OCI-LY7 (cell line): ENCODE measurements around the gene C12orf60. TPM values are rescaled to one million over a fixed set of nuclear protein-coding genes. Genes with fewer than 3 reads are reported as not detected.

ENCODE experiments used
- BruUV-seq: library from RNA; stranded (reverse); fragments of 400-500 nt; replicated peaks from 2 replicates; lab custom pipeline; 2021; lab: Mats Ljungman, UMichigan
- CTCF ChIA-PET: fragments of 300-600 bp; sonication (Branson Sonifier 250); formaldehyde crosslinking; loops from one replicate; lab custom pipeline; 2022; ENCODE audit warnings: antibody characterized with exemption; ENCODE audit not compliant: unreplicated experiment; lab: Charles Lee
- POLR2A ChIA-PET: fragments of 300-600 bp; sonication (Branson Sonifier 250); formaldehyde crosslinking; loops from one replicate; lab custom pipeline; 2022; ENCODE audit warnings: antibody characterized with exemption; lab: Charles Lee
- DNase-seq: peaks from one replicate; pipeline ENCODE4 v3.0.0-alpha.2; 2015; ENCODE audit warnings: low spot score
- H2AFZ ChIP-seq: fragments of 200-600 bp; sonication (generic), shearing (Covaris generic); 2 replicates; pipeline ENCODE4 v1.6.1; 2014; ENCODE audit warnings: mild to moderate bottlenecking, antibody characterized with exemption, low read length, moderate library complexity
- H3K27ac ChIP-seq: fragments of 200-600 bp; sonication (generic); 2 replicates; pipeline ENCODE4 v1.5.1; 2014; ENCODE audit warnings: mixed run types, low read depth, mild to moderate bottlenecking, moderate library complexity, low read length, inconsistent platforms; ENCODE audit not compliant: poor library complexity, severe bottlenecking
- H3K36me3 ChIP-seq: fragments of 200-600 bp; sonication (generic); 2 replicates; pipeline ENCODE4 v1.6.1; 2014; ENCODE audit warnings: mild to moderate bottlenecking, antibody characterized with exemption, low read length, moderate library complexity, mixed read lengths; ENCODE audit not compliant: insufficient read depth
- H3K4me1 ChIP-seq: fragments of 200-600 bp; sonication (generic); 2 replicates; pipeline ENCODE4 v1.5.1; 2014; ENCODE audit warnings: mild to moderate bottlenecking, low read length; ENCODE audit not compliant: insufficient read depth, poor library complexity, severe bottlenecking
- H3K4me2 ChIP-seq: fragments of 200-600 bp; sonication (generic); 2 replicates; pipeline ENCODE4 v1.6.1; 2014; ENCODE audit warnings: mild to moderate bottlenecking, low read length
- H3K4me3 ChIP-seq: fragments of 200-600 bp; sonication (generic); 2 replicates; pipeline ENCODE4 v1.5.1; 2014; ENCODE audit warnings: mild to moderate bottlenecking, low read depth, low read length; ENCODE audit not compliant: poor library complexity, severe bottlenecking
- H3K79me2 ChIP-seq: fragments of 200-600 bp; sonication (generic); 2 replicates; pipeline ENCODE4 v1.6.1; 2016; ENCODE audit warnings: low read depth, mild to moderate bottlenecking, low read length, moderate library complexity, mixed read lengths; ENCODE audit not compliant: insufficient read depth
- H3K9me2 ChIP-seq: fragments of 200-600 bp; sonication (generic); 2 replicates; pipeline ENCODE4 v1.6.1; 2016; ENCODE audit warnings: mild to moderate bottlenecking, low read length, mixed read lengths; ENCODE audit not compliant: insufficient read depth
- H3K9me3 ChIP-seq: fragments of 200-600 bp; sonication (generic); 2 replicates; pipeline ENCODE4 v1.6.1; 2014; ENCODE audit warnings: mild to moderate bottlenecking, mixed run types, low read length, mixed read lengths
- H4K20me1 ChIP-seq: fragments of 200-600 bp; sonication (generic); 2 replicates; pipeline ENCODE4 v1.6.1; 2014; ENCODE audit warnings: mild to moderate bottlenecking, antibody characterized with exemption, low read length, moderate library complexity, mixed read lengths; ENCODE audit not compliant: insufficient read depth
- CTCF ChIP-seq: fragments of 200-600 bp; sonication (generic); conservative IDR thresholded peaks from 2 replicates; pipeline ENCODE4 v1.5.1; 2014; ENCODE audit warnings: mild to moderate bottlenecking, antibody characterized with exemption, low read length, moderate library complexity, mixed read lengths
- EZH2phosphoT487 ChIP-seq: fragments of 200-600 bp; sonication (generic); IDR thresholded peaks from 2 replicates; pipeline ENCODE4 v1.6.1; 2018; ENCODE audit warnings: low read depth, borderline replicate concordance, mild to moderate bottlenecking, mixed run types, antibody characterized with exemption, low read length, moderate library complexity, mixed read lengths
- intact Hi-C: fragments of 100-400 bp; cut with micrococcal nuclease; formaldehyde crosslinking; loops from one replicate; pipeline ENCODE4 v1.10.0; 2022; ENCODE audit not compliant: unreplicated experiment
- total RNA-seq, 2 experiments: library from RNA; depleted of rRNA in 1 of 2; stranded (reverse); fragments of >200 nt in 1 of 2; shearing (Covaris generic) in 1 of 2; gene quantifications; 2 replicates each; pipeline ENCODE4 v1.2.3, GENCODE V29; 2014 to 2022

The C12orf60 gene
- total RNA-seq, 2 experiments from 2014 or later = 2.8 to 3.4 TPM

GRCh38 chr12:14834509-14834908 lies 31.0 kb downstream of the C12orf60 start:
- Histone ChIP-seq H3K4me3 (no peak overlapping the region), H3K9me3 (no peaks in the 10 kb centered on the region)
- CTCF ChIA-PET = no interaction called here

GRCh38 chr12:14836336-14837210 lies 33.1 kb downstream of the C12orf60 start:
- Histone ChIP-seq H3K4me2 (no peak overlapping the region), H3K9me2 (no peaks in the 10 kb centered on the region), H3K79me2 (no peaks in the 10 kb centered on the region), H3K36me3 (no peaks in the 10 kb centered on the region), H2AFZ (no peak overlapping the region), H3K4me1 (no peaks in the 10 kb centered on the region), H3K4me3 (no peak overlapping the region), H4K20me1 (no peaks in the 10 kb centered on the region), H3K27ac (no peak overlapping the region), H3K9me3 (no peaks in the 10 kb centered on the region)
- no TSS peak for BruUV-seq
- TF ChIP-seq CTCF (no peak), EZH2phosphoT487 (no peak)
- ChIA-PET CTCF (no interaction called here), POLR2A (interaction anchor here (1.0 to 1.9 kb wide), 3 partner anchors 9 to 29 kb away, joined by 4 to 11 read pairs (median 8); no protein-coding TSS in a partner anchor)
- intact Hi-C loops = no loop called here
- DNase-seq = no peak

More at GRCh38 chr12:14834509-14834908, 31.0 kb downstream of the C12orf60 start:
- DNase-seq = no peak
- no TSS peak for BruUV-seq
- Histone ChIP-seq H3K4me1 (no peaks in the 10 kb centered on the region), H3K79me2 (no peaks in the 10 kb centered on the region), H4K20me1 (no peaks in the 10 kb centered on the region), H2AFZ (no peak overlapping the region), H3K4me2 (no peak overlapping the region), H3K9me2 (no peaks in the 10 kb centered on the region), H3K27ac (no peak overlapping the region), H3K36me3 (no peaks in the 10 kb centered on the region)
- POLR2A ChIA-PET = no interaction called here
- TF ChIP-seq CTCF (no peak), EZH2phosphoT487 (no peak)
- intact Hi-C loops = no loop called here

- no peak overlapping the region for H3K4me3 ChIP-seq
- H3K4me2 ChIP-seq = no peak overlapping the region
- H3K9me2 ChIP-seq = no peaks in the 10 kb centered on the region
- BruUV-seq = no TSS peak
- CTCF ChIA-PET = no interaction called here
- H3K36me3 ChIP-seq = no peaks in the 10 kb centered on the region
- intact Hi-C loops = no loop called here
- no peak for TF ChIP-seq CTCF
- TF ChIP-seq EZH2phosphoT487 = no peak
- no peak overlapping the region for H3K27ac ChIP-seq
- no peaks in the 10 kb centered on the region for H3K9me3 ChIP-seq
- no peaks in the 10 kb centered on the region for H3K79me2 ChIP-seq
- POLR2A ChIA-PET = no interaction called here
- no peaks in the 10 kb centered on the region for H4K20me1 ChIP-seq
- no peak for DNase-seq
- no peaks in the 10 kb centered on the region for H3K4me1 ChIP-seq
- H2AFZ ChIP-seq = no peak overlapping the region
These were observed 35.8 kb downstream of the C12orf60 start for GRCh38 chr12:14839262-14839661.
